ENCODE measurements around the gene PPIG. TPM values are rescaled to one million over a fixed set of nuclear protein-coding genes. Genes with fewer than 3 reads are reported as not detected.

PPIG gene
- total and polyA plus RNA-seq, 2 experiments from 2014 or later = 40.7 to 157 TPM

DNA sequence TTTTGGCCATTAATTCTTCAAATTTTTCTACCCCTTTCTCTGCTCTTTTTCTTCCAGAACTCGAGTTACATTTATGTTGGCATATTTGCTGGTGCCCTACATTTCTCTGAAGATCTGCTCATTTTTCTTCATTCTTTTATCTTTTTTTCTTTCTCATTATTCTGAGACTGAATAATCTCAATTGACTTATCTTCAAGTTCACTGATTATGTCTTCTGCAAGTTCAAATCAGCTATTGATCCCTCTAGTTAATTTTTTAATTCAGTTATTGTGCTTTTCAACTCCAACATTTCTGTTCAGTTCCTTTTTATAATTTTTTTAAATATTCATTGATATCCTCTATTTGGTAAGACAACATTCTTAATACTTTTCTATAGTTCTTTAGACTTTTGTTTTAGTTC, 106.8 kb downstream of the PPIG start:
- Histone ChIP-seq H3K36me3 (ENCODE audit: insufficient read depth) (no peaks in the 10 kb centered on the region), H3F3A (replicated peaks; ENCODE audit: low read depth) (0 out of 2 replicates have a peak, but pooled peaks cover 3% of the 10 kb centered on the region), H3K27me3 (ENCODE audit: insufficient read depth) (no peaks in the 10 kb centered on the region), H3K4me1 (ENCODE audit: insufficient read depth) (0 out of 2 replicates have a peak, but pooled peaks cover 3% of the 10 kb centered on the region), H3K4me3 (no peak overlapping the region), H3K9me2 (ENCODE audit: insufficient read depth) (no peaks in the 10 kb centered on the region), H3K4me2 (no peak overlapping the region), H4K20me1 (replicated peaks; ENCODE audit: insufficient read depth) (no peaks in the 10 kb centered on the region), H2AFZ (no peak overlapping the region), H3K27ac (ENCODE audit: low read depth) (no peak overlapping the region), H3K79me2 (replicated peaks; ENCODE audit: insufficient read depth) (no peaks in the 10 kb centered on the region)
- H3K4me1 Mint-ChIP-seq = peaks cover 7% of the 10 kb centered on the region
- no peak overlapping the region for H3K4me3 Mint-ChIP-seq
- peaks cover 15% of the 10 kb centered on the region for H3K36me3 Mint-ChIP-seq (ENCODE audit: low read depth)
- no peak for ATAC-seq
- no peak for TF ChIP-seq ZNF114 (CRISPR knock-in tag; IDR thresholded peaks at IDR 0.05)
- TF ChIP-seq, protein P1, sequence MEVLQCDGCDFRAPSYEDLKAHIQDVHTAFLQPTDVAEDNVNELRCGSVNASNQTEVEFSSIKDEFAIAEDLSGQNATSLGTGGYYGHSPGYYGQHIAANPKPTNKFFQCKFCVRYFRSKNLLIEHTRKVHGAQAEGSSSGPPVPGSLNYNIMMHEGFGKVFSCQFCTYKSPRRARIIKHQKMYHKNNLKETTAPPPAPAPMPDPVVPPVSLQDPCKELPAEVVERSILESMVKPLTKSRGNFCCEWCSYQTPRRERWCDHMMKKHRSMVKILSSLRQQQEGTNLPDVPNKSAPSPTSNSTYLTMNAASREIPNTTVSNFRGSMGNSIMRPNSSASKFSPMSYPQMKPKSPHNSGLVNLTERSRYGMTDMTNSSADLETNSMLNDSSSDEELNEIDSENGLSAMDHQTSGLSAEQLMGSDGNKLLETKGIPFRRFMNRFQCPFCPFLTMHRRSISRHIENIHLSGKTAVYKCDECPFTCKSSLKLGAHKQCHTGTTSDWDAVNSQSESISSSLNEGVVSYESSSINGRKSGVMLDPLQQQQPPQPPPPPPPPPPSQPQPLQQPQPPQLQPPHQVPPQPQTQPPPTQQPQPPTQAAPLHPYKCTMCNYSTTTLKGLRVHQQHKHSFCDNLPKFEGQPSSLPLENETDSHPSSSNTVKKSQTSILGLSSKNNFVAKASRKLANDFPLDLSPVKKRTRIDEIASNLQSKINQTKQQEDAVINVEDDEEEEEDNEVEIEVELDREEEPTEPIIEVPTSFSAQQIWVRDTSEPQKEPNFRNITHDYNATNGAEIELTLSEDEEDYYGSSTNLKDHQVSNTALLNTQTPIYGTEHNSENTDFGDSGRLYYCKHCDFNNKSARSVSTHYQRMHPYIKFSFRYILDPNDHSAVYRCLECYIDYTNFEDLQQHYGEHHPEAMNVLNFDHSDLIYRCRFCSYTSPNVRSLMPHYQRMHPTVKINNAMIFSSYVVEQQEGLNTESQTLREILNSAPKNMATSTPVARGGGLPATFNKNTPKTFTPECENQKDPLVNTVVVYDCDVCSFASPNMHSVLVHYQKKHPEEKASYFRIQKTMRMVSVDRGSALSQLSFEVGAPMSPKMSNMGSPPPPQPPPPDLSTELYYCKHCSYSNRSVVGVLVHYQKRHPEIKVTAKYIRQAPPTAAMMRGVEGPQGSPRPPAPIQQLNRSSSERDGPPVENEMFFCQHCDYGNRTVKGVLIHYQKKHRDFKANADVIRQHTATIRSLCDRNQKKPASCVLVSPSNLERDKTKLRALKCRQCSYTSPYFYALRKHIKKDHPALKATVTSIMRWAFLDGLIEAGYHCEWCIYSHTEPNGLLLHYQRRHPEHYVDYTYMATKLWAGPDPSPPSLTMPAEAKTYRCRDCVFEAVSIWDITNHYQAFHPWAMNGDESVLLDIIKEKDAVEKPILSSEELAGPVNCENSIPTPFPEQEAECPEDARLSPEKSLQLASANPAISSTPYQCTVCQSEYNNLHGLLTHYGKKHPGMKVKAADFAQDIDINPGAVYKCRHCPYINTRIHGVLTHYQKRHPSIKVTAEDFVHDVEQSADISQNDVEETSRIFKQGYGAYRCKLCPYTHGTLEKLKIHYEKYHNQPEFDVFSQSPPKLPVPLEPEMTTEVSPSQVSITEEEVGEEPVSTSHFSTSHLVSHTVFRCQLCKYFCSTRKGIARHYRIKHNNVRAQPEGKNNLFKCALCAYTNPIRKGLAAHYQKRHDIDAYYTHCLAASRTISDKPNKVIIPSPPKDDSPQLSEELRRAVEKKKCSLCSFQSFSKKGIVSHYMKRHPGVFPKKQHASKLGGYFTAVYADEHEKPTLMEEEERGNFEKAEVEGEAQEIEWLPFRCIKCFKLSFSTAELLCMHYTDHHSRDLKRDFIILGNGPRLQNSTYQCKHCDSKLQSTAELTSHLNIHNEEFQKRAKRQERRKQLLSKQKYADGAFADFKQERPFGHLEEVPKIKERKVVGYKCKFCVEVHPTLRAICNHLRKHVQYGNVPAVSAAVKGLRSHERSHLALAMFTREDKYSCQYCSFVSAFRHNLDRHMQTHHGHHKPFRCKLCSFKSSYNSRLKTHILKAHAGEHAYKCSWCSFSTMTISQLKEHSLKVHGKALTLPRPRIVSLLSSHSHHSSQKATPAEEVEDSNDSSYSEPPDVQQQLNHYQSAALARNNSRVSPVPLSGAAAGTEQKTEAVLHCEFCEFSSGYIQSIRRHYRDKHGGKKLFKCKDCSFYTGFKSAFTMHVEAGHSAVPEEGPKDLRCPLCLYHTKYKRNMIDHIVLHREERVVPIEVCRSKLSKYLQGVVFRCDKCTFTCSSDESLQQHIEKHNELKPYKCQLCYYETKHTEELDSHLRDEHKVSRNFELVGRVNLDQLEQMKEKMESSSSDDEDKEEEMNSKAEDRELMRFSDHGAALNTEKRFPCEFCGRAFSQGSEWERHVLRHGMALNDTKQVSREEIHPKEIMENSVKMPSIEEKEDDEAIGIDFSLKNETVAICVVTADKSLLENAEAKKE (CRISPR knock-in tag; IDR thresholded peaks at IDR 0.05) = no peak
- no peak for TF ChIP-seq STAT1 (IDR thresholded peaks at IDR 0.05; ENCODE audit: unreplicated experiment)
- no peak for TF ChIP-seq JUNB (IDR thresholded peaks at IDR 0.05; ENCODE audit: unreplicated experiment)
- H3K27ac Mint-ChIP-seq = no peak overlapping the region
- DNase-seq (ENCODE audit: low spot score) = no peak
- H3K27me3 Mint-ChIP-seq (ENCODE audit: insufficient read depth, low read depth, poor library complexity) = peaks cover 2% of the 10 kb centered on the region
- peaks cover 12% of the 10 kb centered on the region for H3K9me3 Mint-ChIP-seq

Other genes with a start within 250 kb of the PPIG start
- gene LRP2, start 221.8 kb upstream of the PPIG start, total RNA-seq (2014; rRNA removed; shearing (Covaris generic)) = 1.9 and 2.7 TPM in 2 replicates
- 0.49 and 0.68 TPM in 2 replicates for gene LRP2, start 221.8 kb upstream of the PPIG start, polyA plus RNA-seq (2016; fragmentation: Nextera tagmentation; extraction: Ambion mirVana)
- gene BBS5, start 104.9 kb upstream of the PPIG start, total RNA-seq (2014; rRNA removed; shearing (Covaris generic)) = 0.10 and 0.35 TPM in 2 replicates
- 0.36 and 0.40 TPM in 2 replicates for gene BBS5, start 104.9 kb upstream of the PPIG start, polyA plus RNA-seq (2016; fragmentation: Nextera tagmentation; extraction: Ambion mirVana)
- gene KLHL41, start 74.6 kb upstream of the PPIG start, total RNA-seq (2014; rRNA removed; shearing (Covaris generic)) = not detected in 2 replicates
- not detected in 2 replicates for gene KLHL41, start 74.6 kb upstream of the PPIG start, polyA plus RNA-seq (2016; fragmentation: Nextera tagmentation; extraction: Ambion mirVana)
- 49.0 and 74.8 TPM in 2 replicates for gene FASTKD1, start 10.5 kb upstream of the PPIG start, total RNA-seq (2014; rRNA removed; shearing (Covaris generic))
- 53.3 and 65.5 TPM in 2 replicates for gene FASTKD1, start 10.5 kb upstream of the PPIG start, polyA plus RNA-seq (2016; fragmentation: Nextera tagmentation; extraction: Ambion mirVana)
- gene CFAP210, start 110.1 kb downstream of the PPIG start, total RNA-seq (2014; rRNA removed; shearing (Covaris generic)) = 0.08 TPM in 1 of 2 replicates, not detected in the other
- gene CFAP210, start 110.1 kb downstream of the PPIG start, polyA plus RNA-seq (2016; fragmentation: Nextera tagmentation; extraction: Ambion mirVana) = 2.9 and 3.7 TPM in 2 replicates
- 8.3 and 12.2 TPM in 2 replicates for gene PHOSPHO2, start 110.1 kb downstream of the PPIG start, total RNA-seq (2014; rRNA removed; shearing (Covaris generic))
- gene PHOSPHO2, start 110.1 kb downstream of the PPIG start, polyA plus RNA-seq (2016; fragmentation: Nextera tagmentation; extraction: Ambion mirVana) = 6.6 and 8.7 TPM in 2 replicates
- gene KLHL23, start 149.5 kb downstream of the PPIG start, total RNA-seq (2014; rRNA removed; shearing (Covaris generic)) = 46.5 and 50.5 TPM in 2 replicates
- gene KLHL23, start 149.5 kb downstream of the PPIG start, polyA plus RNA-seq (2016; fragmentation: Nextera tagmentation; extraction: Ambion mirVana) = 36.9 and 37.5 TPM in 2 replicates
- gene SSB, start 214.5 kb downstream of the PPIG start, total RNA-seq (2014; rRNA removed; shearing (Covaris generic)) = 180 and 246 TPM in 2 replicates
- 862 and 1,104 TPM in 2 replicates for gene SSB, start 214.5 kb downstream of the PPIG start, polyA plus RNA-seq (2016; fragmentation: Nextera tagmentation; extraction: Ambion mirVana)
- 74.8 and 82.6 TPM in 2 replicates for gene METTL5, start 240.6 kb downstream of the PPIG start, total RNA-seq (2014; rRNA removed; shearing (Covaris generic))
- 220 and 233 TPM in 2 replicates for gene METTL5, start 240.6 kb downstream of the PPIG start, polyA plus RNA-seq (2016; fragmentation: Nextera tagmentation; extraction: Ambion mirVana)
- 28.0 and 30.3 TPM in 2 replicates for gene UBR3, start 243.1 kb downstream of the PPIG start, total RNA-seq (2014; rRNA removed; shearing (Covaris generic))
- 10.7 and 12.4 TPM in 2 replicates for gene UBR3, start 243.1 kb downstream of the PPIG start, polyA plus RNA-seq (2016; fragmentation: Nextera tagmentation; extraction: Ambion mirVana)

Data from GM23338 (cell line).